ENCODE data around the gene RORC.

Gene RORC

DNA sequence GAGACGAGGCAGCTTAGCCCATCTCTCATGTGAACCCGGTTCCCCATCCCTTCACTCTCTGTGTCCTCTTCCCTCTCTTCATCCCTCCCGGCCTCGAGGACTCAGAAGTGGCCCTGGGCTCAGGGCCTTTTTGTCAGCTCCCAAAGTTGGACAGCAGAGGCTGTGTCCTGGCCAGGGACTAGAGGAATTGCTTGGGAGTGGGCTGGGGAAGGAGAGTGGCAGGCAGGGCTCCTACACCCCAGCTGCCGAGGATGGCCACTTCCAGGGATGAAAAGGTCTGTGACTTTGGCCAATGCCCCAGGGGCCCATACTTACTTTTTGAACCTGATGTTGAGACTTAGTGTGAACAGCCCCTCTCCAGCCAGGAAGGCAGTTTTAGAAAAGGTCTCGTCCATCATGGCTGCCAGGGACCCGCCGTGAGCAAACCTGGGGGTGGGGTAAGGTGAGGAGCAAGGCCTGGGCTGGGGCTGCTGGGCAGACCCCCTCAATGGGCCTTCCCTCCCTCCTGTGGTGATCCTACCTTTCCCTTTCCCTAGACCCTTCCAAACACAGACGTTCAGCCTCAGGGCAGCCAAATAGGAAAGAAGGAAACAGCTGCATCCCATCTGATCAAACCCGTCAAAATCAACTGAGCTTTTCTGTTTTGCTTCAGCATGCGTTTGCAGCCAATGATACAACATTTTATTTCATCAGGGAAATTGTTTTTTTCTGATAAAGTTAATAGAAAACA is 16.4 kb upstream of the RORC start:
- DNase-seq: no peak

DNA sequence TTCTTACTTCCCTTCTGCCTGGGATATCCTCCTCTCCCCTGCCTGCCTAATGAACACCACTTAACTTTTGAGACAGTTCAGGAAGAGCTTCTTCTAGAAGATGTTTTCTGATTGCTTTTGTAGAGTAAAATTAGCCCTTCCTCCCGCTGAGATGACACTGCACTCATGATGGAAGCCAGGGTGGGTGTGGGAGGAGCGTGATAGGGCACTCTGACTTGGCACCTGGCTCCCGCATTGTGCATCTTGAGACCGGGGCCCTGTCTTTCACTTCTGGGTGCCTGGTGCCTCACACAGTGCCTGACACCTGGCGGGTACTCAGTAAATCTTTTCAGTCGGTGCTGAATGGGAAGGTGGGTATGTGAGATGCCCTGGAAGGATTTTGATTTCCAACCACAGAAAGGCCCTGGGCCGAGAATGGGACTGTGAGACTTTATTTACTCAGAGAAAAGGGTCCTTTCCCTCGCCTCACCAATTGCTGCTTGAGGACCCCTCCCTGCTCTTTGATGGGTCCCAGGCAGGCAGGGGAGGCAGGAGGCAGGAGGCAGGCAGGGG is 15.2 kb upstream of the RORC start:
- no peak for DNase-seq

DNA sequence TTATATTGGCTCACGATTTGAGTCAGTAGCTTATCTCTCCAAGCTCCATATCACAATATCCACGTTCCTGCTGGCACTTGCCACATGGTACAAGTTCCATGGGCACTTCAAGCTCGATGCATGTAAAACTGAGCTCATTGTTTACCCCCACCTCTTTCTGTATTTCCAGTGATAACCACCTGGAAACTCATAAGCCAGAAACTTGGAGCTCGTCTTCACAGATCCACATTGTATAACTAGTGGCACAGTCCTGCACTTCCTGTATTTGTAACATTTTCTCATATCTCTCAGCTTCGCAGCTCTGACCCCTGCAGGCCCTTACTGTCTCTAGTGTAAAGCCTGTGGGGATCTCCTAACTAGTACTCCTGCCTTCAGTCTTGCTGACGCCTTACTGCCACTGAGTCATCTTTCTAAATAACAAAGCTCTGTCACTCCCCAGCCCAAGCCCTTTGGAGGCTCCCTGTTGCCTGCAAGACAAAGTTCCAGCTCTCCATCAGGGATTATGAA is 14.5 kb upstream of the RORC start:
- DNase-seq: peak; percentile 73

DNA sequence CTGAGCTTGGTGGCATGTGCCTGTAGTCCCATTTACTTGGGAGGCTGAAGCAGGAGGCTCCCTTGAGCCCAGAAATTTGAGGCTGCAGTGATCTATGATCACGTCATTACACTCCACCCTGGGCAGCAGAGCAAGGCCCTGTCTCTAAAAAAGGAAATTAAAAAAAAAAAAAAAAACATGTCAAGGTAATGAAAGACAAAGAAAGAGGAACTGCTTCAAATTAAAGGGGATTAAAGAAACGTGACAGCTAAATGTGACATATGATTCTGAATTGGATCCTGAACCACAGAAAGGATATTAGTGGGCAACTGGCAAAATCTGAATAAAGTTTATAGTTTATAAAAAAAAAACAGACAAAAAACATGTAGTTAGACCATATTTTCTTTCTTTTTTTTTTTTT is 11.8 kb upstream of the RORC start:
- no peak for DNase-seq

DNA sequence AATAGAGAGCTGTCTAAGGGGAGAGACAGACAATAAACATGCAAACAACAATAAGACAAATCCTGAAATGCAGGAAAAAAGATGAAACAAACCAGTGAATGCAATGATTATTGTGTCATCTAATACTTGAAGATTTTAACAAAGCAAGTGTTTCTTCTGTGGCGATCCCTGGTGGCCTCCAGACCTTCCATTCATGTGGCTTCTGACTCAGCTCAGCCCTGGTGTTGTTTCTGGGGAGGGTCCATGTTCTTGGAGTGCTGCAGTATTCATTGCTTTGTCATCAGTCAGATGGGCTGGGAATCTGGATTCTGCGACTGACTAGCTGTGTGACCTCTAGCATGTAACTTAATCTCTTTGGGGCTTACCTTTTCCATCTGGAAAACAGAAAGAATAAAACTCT is 9.5 kb upstream of the RORC start:
- peak; percentile 69 for DNase-seq

DNA sequence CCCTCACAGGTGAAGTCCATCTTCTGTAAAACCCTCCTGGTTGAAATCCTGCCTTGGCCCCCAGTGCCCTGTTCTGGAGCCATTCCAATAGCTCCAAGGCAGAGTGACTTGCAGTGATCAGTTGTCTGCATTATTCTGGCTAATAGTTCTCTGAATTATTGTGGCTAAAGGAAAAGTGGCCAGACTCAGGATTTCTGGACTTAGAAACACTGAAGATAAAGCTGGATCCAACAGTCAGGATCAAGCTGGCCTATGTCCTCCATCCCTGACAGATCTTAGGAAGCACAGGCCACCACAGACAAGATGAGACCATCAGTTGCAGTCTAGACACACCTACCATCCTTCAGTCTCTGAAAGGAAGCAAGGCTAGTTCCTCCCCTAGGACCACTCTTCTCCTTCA is 8.8 kb upstream of the RORC start:
- DNase-seq: no peak

DNA sequence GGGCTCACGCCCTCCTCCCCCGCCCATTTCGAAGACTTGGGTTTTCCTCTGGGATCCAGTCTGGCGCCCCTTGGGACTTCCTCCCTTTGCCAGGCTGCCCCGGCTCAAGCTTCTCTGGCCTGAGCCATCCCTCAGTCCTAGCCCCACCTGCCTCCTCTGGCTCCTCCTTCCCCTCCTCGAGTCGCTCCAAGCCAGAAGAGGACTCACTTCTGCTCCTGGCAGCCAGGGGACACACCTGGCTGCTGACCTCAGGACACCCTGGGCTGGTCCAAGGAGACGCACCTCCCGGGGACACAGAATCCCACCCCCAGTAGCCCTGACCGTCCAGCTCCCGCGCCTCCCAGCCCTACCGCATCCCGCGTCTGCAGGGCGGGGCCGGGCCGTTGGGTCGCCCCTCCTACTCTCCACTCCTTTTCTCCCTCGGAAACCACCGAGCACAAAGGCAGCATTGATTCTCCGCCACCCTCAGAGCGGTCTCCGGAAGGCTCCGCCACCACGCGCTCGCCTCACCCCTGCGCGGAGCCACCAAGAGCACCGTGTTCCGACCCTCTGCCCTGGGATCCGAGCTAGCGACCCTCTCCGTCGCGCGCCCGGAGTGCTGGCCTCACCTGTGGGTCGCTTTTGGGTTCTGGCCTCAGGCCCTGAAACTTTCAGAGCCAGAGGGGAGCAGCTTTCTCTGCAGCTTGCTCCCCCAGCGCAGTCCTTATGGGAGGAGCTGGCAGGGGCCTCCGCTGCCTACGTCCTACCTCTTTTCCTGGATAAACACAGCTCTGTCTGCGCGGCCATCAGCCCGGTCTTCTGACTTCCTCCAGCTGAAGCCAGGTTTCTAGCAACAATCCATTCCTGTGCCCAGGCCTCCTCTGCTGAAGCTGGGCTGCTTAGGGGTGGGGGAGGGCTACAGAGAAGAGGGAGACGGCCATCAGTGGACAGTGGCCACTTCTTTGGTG is 8.1 kb upstream of the RORC start, which contains the start of gene C2CD4D:
Gene C2CD4D (minus strand): TSS at position 364 of the 947 bp plus-strand sequence. CDS start 831 bp downstream, outside the sequence.
- no peak for DNase-seq

DNA sequence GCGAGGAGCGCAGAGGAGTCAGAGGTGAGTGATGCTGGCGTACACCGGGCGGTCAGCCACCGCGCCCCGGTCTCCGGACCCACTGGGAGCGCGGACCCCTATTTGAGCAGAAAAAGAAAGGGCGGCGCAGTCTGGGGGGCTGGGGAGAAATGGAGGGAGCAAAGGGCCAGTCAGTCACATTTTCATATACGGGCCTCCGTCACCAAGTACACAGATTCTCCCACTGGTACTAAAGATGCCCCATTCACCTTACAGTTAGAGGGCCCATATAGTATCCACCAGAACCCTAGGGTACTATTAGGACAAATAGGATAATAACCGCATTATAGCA is 7.4 kb upstream of the RORC start:
- DNase-seq: no peak

DNA sequence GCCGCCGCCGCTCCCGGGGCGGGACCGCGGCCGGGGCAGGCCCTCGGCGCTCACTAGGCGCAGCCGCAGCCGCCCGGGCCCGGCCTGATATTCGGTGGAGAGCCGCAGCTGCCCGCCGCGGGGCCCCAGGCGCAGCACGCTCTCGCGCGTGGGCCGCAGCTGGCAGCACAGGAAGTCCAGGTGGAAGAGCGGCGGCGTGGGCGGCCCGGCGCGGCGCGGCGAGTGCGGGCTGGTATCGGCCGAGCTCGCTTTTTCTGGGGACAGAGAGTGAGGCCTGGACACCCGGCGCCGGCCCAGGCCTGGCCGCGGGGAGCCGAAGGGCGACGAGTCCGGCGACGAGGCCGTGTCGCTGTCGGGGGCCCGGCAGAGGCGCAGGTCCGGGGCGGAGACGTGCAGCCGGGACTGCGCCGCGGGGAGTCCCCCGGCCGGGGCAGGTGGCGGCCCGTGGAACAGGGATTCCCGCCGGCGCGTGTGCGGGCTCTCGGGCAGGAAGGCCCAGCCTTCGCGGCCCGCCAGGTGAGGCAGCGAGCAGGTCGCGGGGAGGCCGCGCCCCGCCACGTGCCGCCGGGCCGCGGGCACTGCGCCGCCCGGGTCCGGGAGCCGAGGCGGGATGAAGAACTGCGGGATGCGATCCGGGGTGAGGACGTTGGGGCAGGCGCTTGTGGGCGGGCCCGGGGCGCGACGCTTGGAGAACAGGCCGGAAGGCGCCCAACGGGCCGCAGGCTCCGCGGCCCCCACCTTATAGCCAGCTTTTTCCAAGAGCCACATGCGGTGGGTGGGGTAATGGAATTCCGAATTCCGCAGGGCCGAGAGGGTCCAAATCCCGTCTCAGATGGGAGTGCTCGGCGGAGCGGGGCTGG is 6.8 kb upstream of the RORC start:
- no peak for DNase-seq

DNA sequence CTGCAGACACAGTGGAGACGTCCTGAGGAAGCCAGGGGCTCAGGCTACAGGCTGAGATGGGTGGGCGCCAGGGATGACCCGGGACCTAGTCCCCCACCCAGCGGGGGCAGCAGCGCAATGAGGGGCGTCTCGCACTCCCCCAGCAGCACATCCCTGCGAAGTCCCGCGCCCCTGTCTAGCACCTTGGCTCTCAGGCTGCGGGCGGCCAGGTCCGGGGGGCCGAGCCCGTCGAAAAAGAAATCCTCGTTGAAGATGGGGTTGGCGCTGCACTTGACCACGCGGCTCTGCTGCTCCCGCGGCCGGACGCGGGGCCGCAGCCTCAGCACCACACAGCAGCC is 6.3 kb upstream of the RORC start:
- no peak for DNase-seq

DNA sequence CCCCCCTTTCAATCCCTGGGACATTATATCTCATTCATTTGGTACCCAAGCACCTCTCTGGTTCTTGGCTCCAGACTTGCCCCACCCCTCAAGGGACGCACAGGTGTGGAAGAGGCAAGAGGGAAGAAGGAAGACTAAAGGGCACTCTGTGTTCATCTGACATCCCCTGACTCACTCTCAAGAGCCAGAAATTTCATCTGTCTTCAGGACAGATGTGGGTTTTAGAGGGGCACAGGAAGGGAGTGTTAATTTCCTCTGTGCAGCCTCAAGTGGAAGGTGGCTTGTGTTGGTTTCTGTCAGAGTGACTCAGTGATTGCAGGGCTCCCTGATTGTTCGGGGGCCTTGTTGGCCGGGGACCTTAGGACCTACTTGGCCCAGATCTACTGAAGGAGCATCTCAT is 5.6 kb upstream of the RORC start:
- no peak for DNase-seq

DNA sequence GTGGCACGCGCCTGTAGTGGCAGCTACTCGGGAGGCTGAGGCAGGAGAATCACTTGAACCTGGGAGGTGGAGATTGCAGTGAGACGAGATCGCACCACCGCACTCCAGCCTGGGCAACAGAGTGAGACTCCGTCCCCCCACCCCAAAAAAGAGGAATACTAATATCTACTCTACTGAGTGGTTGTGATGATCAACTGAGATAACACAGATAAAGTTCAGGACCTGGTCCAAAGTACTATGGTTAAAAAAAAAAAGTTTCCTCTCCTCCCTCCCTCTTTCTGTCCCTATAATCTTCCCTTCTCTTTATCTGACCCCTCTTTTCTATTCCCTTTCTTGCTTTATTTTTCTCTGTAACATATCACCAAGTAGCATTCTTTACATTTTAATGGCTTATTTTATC is 4.0 kb upstream of the RORC start:
- DNase-seq: no peak

DNA sequence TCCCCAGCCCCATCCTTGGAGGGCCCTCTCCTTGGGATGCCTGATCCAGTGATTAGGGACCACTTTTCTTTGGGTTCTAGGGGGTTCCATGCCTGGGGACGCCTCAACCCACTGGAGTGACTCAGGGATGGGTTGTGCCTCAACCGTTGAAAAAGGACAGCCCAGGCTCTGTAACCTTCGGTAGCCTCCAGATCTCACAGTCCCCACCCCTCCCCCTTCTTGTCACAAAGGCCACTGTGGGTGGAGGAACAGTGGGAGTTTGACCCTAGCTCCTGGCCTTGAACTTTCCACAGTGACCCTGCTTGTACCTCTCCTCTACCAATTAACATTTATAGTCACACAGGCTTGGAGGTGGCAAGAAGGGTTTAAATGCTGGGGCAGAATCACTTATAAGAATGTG is 2.6 kb upstream of the RORC start:
- DNase-seq: no peak

DNA sequence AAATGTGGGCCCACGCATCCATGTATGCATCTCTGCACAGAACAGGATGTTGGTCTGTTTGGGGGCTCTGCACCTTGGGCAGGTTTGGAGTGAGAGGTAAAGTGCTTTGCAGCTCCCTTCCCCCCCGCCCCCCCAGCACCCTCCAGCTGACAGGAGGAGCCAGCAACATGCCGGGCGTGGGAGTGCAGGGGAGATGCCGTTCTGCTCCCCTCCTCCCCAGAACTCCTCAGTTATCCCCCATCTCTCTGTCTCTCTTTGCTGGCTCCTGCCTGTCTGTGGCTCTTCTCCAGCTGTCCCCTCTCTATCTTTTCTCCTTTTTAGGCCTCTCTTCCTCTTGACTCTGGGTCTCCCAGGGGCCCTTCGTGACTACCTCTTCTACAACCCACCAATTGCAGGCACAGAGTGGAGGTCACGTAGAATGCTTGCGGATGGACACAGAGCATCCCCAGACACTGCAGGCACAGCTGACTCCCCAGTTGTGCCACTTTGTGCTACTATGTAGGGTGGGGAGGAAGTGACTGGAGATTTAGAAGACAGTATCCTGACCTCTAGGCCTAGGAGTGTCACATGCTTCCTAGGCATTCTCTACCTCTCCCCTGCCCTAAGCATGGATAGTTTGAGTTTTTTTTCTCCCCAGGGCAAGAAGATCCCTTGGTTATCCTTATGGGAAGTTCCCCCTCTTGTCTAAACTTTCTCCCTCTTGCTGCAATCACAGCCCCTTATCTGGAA is 1.7 kb upstream of the RORC start:
- DNase-seq: no peak

DNA sequence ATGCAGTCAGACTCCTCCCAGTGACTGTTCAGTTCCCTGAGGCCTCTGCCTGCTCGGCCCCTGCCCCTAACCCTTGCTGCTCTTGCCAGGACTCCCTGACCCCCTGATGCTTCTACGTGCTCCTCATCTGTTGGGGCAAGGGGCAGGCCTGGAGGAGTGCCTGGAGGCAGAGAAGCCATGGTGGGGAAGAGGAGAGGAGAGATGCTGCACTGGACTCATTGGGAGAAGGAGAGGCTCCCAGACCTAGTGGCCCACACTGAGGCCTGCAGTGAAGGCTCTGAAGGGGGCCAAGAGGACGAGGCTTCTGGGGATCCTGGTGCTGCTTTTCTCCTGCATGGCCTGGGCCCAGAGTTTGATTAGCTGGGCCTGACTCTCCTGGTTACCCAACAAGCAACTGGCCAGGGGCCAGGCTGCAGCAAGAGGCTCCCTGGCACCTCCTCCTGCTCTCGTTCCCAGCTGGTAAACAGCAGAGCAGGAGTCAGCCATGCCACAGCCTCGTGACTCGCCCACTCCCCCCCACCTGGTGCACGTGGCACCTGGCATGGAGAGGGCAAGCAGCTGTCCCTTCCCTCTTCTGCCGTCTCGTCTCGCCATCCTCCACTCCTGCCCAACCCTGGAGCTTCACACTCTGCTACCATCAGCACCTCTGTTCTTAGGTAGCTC is 847 bp upstream of the RORC start:
- DNase-seq: no peak

DNA sequence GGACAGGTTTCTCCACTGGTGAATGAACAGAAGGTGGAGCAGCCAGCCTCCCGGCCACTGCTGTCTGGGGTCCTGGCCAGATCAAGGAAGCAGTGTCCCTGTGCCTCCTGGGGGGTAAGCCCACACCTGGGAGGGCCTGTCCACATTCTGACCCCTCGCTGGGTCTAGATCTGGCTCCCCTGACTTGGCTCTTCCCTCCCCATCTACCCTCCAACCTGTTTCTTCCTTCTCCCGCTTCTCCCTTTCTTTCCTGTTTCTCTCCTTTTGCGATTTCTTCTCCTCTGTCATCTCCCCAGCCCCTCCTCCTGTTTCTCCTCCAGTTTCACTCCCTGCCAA is 378 bp downstream of the RORC start:
- no peak for DNase-seq

DNA sequence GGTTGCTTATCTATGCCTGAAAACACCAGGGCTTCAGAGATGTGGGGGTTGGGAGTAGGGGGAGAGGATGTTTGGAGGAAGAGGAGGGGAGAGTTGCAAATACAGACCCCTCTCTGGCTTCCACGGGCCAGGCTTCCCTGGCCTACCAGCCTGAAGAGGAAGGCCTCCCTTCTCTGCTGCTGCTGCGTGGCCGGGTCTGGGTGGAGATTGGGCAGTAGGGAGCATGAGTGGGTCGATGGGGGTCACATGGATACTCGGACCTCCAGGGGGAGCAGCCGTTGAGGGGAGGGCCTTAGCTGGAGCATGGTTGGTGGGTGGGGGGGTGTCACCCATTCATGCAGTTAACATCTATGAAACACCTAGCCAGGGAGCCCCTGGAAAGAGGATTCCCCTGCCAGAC is 1.5 kb downstream of the RORC start:
- DNase-seq: no peak

DNA sequence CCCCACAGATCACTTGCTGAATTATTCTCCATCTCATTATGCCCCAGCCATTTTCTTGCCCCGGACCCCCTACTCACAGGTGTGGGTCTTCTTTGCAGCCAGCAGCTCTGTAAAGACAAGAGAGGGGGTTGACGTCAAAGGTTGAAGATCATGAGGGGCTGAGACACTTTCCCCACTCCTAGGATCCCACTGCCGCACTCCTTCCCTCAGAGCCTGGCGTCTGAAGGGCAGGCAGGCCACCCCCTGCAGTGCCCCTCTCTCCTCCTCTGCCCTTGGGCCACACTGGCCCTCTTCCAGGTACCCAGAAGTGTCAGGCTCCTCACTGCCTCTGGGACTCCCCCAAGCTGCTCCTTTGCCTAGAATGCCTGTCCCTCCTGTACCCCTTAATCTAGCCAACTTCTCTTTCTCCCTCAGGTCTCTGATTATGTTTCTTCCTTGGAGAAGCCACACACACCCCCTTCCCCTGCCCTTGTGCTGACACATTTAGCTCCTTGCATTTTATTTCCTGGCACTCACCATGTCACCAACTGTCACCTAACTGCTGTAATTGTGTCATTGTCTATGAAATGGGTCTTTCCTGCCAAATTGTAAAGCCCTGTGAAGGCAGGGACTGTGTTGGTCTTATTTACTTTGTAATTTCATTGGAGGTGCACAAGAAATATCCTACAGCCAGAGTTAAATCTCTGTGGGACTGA is 2.1 kb downstream of the RORC start:
- DNase-seq: no peak

DNA sequence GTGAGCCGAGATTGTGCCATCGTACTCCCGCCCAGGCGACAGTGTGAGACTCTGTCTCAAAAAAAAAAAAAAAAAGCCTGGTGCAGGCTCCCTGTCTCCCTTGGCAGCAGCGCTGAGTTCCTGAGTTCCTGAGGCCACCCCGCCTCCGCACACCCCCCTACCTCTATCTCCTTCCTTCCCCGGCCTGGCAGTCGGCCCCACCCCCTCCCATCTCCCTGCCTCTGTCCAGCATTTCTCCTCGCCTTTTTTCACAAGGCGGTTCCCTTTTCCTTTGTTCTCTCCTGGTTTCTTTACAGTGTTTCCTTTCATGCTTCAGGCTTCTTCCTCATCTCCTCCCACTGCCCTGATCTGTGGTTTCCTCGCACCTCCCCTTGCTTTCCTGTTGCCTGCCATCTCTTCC is 2.7 kb downstream of the RORC start:
- peak; percentile 18 for DNase-seq

DNA sequence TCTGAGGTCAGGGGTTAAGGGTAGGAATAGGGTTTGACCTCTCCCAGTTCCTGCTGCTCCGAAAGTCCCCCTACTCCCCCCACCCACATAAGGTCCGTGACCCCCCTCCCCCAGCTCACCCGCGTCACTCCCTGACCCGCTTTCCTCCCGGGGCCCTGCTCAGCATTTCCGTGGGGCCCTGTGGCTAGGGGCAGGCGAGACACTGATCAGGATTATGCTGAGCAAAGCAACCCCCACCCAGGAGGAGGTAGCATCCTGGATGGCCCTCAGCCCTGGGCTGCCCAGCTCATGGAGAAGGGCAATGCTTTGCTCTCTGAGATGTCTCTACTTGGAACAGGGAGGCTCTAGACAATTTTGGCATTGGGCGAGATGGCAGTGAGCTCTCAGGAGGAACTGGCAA is 3.7 kb downstream of the RORC start:
- no peak for DNase-seq
